GM23338 (cell line): Measurements from ENCODE around the gene PSMA2. TPM values are rescaled to one million over a fixed set of nuclear protein-coding genes. Genes with fewer than 3 reads are reported as not detected.
A peak's percentile ranks its signal among the peaks of the same experiment; 100 is the strongest.

Experiments
- ATAC-seq: fragments of 200-7000 bp; cut with Tn5 transposase; 3 replicates; pipeline ENCODE4 v1.9.1; 2020
- DNase-seq: peaks from one replicate; pipeline ENCODE4 v3.0.0-alpha.2; 2015; ENCODE audit warnings: low spot score
- H2AFZ ChIP-seq: fragments of 200-600 bp; sonication (generic); 2 replicates; pipeline ENCODE4 v1.8.0; 2016; ENCODE audit warnings: antibody characterized with exemption, mild to moderate bottlenecking, moderate library complexity
- H3F3A ChIP-seq: fragments of 200-600 bp; sonication (generic); replicated peaks from 2 replicates; pipeline ENCODE4 v1.8.0; 2017; ENCODE audit warnings: antibody characterized with exemption, mixed run types, low read depth
- H3K27ac ChIP-seq: fragments of 200-600 bp; sonication (generic); 2 replicates; pipeline ENCODE4 v1.6.1; 2016; ENCODE audit warnings: low read depth
- H3K27me3 ChIP-seq: fragments of 200-600 bp; sonication (generic); 2 replicates; pipeline ENCODE4 v1.8.0; 2016; ENCODE audit warnings: mild to moderate bottlenecking, mixed run types, moderate library complexity; ENCODE audit not compliant: insufficient read depth
- H3K36me3 ChIP-seq: fragments of 200-600 bp; sonication (generic); 2 replicates; pipeline ENCODE4 v1.8.0; 2016; ENCODE audit warnings: mild to moderate bottlenecking; ENCODE audit not compliant: insufficient read depth
- H3K4me1 ChIP-seq: fragments of 200-600 bp; sonication (generic); 2 replicates; pipeline ENCODE4 v1.8.0; 2016; ENCODE audit warnings: mild to moderate bottlenecking, moderate library complexity; ENCODE audit not compliant: insufficient read depth
- H3K4me2 ChIP-seq: fragments of 200-600 bp; sonication (generic); 2 replicates; pipeline ENCODE4 v1.7.1; 2017; ENCODE audit warnings: mixed run types
- H3K4me3 ChIP-seq: fragments of 200-600 bp; sonication (generic); 2 replicates; pipeline ENCODE4 v1.6.1; 2016; ENCODE audit warnings: mixed run types
- H3K79me2 ChIP-seq: fragments of 200-600 bp; sonication (generic); replicated peaks from 2 replicates; pipeline ENCODE4 v1.8.0; 2017; ENCODE audit warnings: mild to moderate bottlenecking; ENCODE audit not compliant: insufficient read depth
- H3K9me2 ChIP-seq: fragments of 200-600 bp; sonication (generic); 2 replicates; pipeline ENCODE4 v1.8.0; 2017; ENCODE audit not compliant: insufficient read depth
- H4K20me1 ChIP-seq: fragments of 200-600 bp; sonication (generic); replicated peaks from 2 replicates; pipeline ENCODE4 v1.8.0; 2017; ENCODE audit warnings: mild to moderate bottlenecking; ENCODE audit not compliant: insufficient read depth
- H3K27ac Mint-ChIP-seq: 2 replicates; pipeline ENCODE4 v1.8.0; 2020; ENCODE audit warnings: inconsistent platforms, mild to moderate bottlenecking, moderate library complexity, mixed read lengths
- H3K27me3 Mint-ChIP-seq: 3 replicates; pipeline ENCODE4 v1.8.0; 2022; ENCODE audit warnings: low read depth, mild to moderate bottlenecking, moderate library complexity, mixed read lengths, inconsistent platforms; ENCODE audit not compliant: insufficient read depth, poor library complexity
- H3K36me3 Mint-ChIP-seq: 3 replicates; pipeline ENCODE4 v1.8.0; 2021; ENCODE audit warnings: low read depth, mild to moderate bottlenecking, inconsistent platforms, moderate library complexity, mixed read lengths
- H3K4me1 Mint-ChIP-seq: 3 replicates; pipeline ENCODE4 v1.8.0; 2020; ENCODE audit warnings: mild to moderate bottlenecking, inconsistent platforms, mixed read lengths
- H3K4me3 Mint-ChIP-seq: 3 replicates; pipeline ENCODE4 v1.8.0; 2021; ENCODE audit warnings: moderate library complexity, mild to moderate bottlenecking, inconsistent platforms, mixed read lengths
- H3K9me3 Mint-ChIP-seq: 3 replicates; pipeline ENCODE4 v1.8.0; 2020; ENCODE audit warnings: moderate library complexity, mild to moderate bottlenecking, inconsistent platforms, mixed read lengths
- JUNB ChIP-seq: IDR thresholded peaks from one replicate; pipeline ENCODE4 v1.6.1; 2016; ENCODE audit warnings: antibody characterized with exemption; ENCODE audit not compliant: unreplicated experiment
- ZNF114 ChIP-seq: fragments of 250-450 bp; sonication (Bioruptor Pico); IDR thresholded peaks from 2 replicates; pipeline ENCODE4 v1.5.0; 2020; ENCODE audit warnings: mild to moderate bottlenecking, moderate library complexity
- polyA plus RNA-seq: library from polyadenylated mRNA; unstranded; fragments of >200 nt; fragmentation: Nextera tagmentation; extraction: Ambion mirVana; gene quantifications from 2 replicates; pipeline ENCODE4 v1.2.1, GENCODE V29; 2016
- total RNA-seq: library from RNA; depleted of rRNA; stranded (reverse); fragments of >200 nt; shearing (Covaris generic); gene quantifications from 2 replicates; pipeline ENCODE4 v1.2.3, GENCODE V29; 2014
- TF ChIP-seq, protein P1 (sequence below): IDR thresholded peaks from 2 replicates; pipeline ENCODE4 v1.6.1; 2016; ENCODE audit warnings: antibody characterized with exemption
- TF ChIP-seq, protein P2 (sequence below): fragments of 250-450 bp; sonication (Bioruptor Pico); IDR thresholded peaks from 2 replicates; pipeline ENCODE4 v1.5.0; 2020; ENCODE audit warnings: mild to moderate bottlenecking, moderate library complexity
- TF ChIP-seq, protein P3 (sequence below), 2 experiments: fragments of 200-600 bp in 1 of 2; sonication (generic) in 1 of 2; conservative IDR thresholded peaks; 2 replicates each; pipeline versions ENCODE4 v1.5.1 to v1.6.1; 2016 to 2017; ENCODE audit warnings: antibody characterized with exemption in 2 of 2, low read depth in 2 of 2, mild to moderate bottlenecking in 2 of 2, moderate library complexity in 1 of 2
- TF ChIP-seq, protein P4 (sequence below): IDR thresholded peaks from one replicate; pipeline ENCODE4 v1.6.1; 2018; ENCODE audit warnings: antibody characterized with exemption; ENCODE audit not compliant: unreplicated experiment

Gene PSMA2
- total and polyA plus RNA-seq, 2 experiments from 2014 or later = 178 to 678 TPM

DNA sequence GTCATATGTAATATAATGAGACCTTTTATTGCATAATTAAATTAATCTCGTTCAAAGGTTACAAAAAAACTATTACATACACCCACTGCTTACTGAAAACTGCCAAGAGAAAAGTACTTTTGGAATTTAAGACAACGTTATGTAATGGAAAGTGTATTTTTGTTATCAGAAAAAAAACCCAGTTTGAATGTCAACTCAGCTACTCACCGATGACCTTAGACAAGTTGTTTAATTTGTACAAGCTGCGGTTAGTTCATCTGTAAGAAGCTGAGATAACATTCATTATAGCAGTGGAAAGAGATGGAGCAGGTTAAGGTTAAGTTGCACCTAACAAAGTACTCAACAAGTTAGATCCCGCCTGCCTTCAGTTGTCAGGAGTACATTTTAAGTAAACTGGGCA, 1.1 kb downstream of the PSMA2 start:
- H3K4me1 Mint-ChIP-seq = peaks cover 14% of the 10 kb centered on the region; the same call in 2 of the 3 replicates
- Histone ChIP-seq H3K27me3 (no peaks in the 10 kb centered on the region), H3K4me2 (peak overlapping the region; percentile 94), H3K4me3 (peak overlapping the region; percentile 89), H3K4me1 (peaks cover 12% of the 10 kb centered on the region), H4K20me1 (peaks cover 69% of the 10 kb centered on the region), H2AFZ (no peak overlapping the region), H3F3A (no peaks in the 10 kb centered on the region), H3K27ac (no peak overlapping the region), H3K79me2 (peaks cover 96% of the 10 kb centered on the region), H3K36me3 (peaks cover 27% of the 10 kb centered on the region), H3K9me2 (no peaks in the 10 kb centered on the region)
- H3K4me3 Mint-ChIP-seq = peak overlapping the region; percentile 100
- ATAC-seq (no peak), DNase-seq (no peak)
- H3K9me3 Mint-ChIP-seq = no peaks in the 10 kb centered on the region
- H3K27me3 Mint-ChIP-seq = peaks cover 13% of the 10 kb centered on the region
- H3K36me3 Mint-ChIP-seq = peaks cover 40% of the 10 kb centered on the region
- TF ChIP-seq, protein P1, sequence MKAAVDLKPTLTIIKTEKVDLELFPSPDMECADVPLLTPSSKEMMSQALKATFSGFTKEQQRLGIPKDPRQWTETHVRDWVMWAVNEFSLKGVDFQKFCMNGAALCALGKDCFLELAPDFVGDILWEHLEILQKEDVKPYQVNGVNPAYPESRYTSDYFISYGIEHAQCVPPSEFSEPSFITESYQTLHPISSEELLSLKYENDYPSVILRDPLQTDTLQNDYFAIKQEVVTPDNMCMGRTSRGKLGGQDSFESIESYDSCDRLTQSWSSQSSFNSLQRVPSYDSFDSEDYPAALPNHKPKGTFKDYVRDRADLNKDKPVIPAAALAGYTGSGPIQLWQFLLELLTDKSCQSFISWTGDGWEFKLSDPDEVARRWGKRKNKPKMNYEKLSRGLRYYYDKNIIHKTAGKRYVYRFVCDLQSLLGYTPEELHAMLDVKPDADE = no peak
- TF ChIP-seq ZNF114 (CRISPR knock-in tag) = no peak
- TF ChIP-seq, protein P2, sequence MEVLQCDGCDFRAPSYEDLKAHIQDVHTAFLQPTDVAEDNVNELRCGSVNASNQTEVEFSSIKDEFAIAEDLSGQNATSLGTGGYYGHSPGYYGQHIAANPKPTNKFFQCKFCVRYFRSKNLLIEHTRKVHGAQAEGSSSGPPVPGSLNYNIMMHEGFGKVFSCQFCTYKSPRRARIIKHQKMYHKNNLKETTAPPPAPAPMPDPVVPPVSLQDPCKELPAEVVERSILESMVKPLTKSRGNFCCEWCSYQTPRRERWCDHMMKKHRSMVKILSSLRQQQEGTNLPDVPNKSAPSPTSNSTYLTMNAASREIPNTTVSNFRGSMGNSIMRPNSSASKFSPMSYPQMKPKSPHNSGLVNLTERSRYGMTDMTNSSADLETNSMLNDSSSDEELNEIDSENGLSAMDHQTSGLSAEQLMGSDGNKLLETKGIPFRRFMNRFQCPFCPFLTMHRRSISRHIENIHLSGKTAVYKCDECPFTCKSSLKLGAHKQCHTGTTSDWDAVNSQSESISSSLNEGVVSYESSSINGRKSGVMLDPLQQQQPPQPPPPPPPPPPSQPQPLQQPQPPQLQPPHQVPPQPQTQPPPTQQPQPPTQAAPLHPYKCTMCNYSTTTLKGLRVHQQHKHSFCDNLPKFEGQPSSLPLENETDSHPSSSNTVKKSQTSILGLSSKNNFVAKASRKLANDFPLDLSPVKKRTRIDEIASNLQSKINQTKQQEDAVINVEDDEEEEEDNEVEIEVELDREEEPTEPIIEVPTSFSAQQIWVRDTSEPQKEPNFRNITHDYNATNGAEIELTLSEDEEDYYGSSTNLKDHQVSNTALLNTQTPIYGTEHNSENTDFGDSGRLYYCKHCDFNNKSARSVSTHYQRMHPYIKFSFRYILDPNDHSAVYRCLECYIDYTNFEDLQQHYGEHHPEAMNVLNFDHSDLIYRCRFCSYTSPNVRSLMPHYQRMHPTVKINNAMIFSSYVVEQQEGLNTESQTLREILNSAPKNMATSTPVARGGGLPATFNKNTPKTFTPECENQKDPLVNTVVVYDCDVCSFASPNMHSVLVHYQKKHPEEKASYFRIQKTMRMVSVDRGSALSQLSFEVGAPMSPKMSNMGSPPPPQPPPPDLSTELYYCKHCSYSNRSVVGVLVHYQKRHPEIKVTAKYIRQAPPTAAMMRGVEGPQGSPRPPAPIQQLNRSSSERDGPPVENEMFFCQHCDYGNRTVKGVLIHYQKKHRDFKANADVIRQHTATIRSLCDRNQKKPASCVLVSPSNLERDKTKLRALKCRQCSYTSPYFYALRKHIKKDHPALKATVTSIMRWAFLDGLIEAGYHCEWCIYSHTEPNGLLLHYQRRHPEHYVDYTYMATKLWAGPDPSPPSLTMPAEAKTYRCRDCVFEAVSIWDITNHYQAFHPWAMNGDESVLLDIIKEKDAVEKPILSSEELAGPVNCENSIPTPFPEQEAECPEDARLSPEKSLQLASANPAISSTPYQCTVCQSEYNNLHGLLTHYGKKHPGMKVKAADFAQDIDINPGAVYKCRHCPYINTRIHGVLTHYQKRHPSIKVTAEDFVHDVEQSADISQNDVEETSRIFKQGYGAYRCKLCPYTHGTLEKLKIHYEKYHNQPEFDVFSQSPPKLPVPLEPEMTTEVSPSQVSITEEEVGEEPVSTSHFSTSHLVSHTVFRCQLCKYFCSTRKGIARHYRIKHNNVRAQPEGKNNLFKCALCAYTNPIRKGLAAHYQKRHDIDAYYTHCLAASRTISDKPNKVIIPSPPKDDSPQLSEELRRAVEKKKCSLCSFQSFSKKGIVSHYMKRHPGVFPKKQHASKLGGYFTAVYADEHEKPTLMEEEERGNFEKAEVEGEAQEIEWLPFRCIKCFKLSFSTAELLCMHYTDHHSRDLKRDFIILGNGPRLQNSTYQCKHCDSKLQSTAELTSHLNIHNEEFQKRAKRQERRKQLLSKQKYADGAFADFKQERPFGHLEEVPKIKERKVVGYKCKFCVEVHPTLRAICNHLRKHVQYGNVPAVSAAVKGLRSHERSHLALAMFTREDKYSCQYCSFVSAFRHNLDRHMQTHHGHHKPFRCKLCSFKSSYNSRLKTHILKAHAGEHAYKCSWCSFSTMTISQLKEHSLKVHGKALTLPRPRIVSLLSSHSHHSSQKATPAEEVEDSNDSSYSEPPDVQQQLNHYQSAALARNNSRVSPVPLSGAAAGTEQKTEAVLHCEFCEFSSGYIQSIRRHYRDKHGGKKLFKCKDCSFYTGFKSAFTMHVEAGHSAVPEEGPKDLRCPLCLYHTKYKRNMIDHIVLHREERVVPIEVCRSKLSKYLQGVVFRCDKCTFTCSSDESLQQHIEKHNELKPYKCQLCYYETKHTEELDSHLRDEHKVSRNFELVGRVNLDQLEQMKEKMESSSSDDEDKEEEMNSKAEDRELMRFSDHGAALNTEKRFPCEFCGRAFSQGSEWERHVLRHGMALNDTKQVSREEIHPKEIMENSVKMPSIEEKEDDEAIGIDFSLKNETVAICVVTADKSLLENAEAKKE (CRISPR knock-in tag) = no peak
- no peak for TF ChIP-seq JUNB
- TF ChIP-seq, protein P3, sequence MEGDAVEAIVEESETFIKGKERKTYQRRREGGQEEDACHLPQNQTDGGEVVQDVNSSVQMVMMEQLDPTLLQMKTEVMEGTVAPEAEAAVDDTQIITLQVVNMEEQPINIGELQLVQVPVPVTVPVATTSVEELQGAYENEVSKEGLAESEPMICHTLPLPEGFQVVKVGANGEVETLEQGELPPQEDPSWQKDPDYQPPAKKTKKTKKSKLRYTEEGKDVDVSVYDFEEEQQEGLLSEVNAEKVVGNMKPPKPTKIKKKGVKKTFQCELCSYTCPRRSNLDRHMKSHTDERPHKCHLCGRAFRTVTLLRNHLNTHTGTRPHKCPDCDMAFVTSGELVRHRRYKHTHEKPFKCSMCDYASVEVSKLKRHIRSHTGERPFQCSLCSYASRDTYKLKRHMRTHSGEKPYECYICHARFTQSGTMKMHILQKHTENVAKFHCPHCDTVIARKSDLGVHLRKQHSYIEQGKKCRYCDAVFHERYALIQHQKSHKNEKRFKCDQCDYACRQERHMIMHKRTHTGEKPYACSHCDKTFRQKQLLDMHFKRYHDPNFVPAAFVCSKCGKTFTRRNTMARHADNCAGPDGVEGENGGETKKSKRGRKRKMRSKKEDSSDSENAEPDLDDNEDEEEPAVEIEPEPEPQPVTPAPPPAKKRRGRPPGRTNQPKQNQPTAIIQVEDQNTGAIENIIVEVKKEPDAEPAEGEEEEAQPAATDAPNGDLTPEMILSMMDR (conservative IDR thresholded peaks at IDR 0.05; ENCODE audit: low read depth in 2 of 2) = no peak
- TF ChIP-seq, protein P4, sequence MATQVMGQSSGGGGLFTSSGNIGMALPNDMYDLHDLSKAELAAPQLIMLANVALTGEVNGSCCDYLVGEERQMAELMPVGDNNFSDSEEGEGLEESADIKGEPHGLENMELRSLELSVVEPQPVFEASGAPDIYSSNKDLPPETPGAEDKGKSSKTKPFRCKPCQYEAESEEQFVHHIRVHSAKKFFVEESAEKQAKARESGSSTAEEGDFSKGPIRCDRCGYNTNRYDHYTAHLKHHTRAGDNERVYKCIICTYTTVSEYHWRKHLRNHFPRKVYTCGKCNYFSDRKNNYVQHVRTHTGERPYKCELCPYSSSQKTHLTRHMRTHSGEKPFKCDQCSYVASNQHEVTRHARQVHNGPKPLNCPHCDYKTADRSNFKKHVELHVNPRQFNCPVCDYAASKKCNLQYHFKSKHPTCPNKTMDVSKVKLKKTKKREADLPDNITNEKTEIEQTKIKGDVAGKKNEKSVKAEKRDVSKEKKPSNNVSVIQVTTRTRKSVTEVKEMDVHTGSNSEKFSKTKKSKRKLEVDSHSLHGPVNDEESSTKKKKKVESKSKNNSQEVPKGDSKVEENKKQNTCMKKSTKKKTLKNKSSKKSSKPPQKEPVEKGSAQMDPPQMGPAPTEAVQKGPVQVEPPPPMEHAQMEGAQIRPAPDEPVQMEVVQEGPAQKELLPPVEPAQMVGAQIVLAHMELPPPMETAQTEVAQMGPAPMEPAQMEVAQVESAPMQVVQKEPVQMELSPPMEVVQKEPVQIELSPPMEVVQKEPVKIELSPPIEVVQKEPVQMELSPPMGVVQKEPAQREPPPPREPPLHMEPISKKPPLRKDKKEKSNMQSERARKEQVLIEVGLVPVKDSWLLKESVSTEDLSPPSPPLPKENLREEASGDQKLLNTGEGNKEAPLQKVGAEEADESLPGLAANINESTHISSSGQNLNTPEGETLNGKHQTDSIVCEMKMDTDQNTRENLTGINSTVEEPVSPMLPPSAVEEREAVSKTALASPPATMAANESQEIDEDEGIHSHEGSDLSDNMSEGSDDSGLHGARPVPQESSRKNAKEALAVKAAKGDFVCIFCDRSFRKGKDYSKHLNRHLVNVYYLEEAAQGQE = no peak
- no peak overlapping the region; the same call in 1 of the 2 replicates for H3K27ac Mint-ChIP-seq
